Upper lobe of right lung (tissue), 1 donor: Measurements from ENCODE around the gene RBM15B. TPM values are rescaled to one million over a fixed set of nuclear protein-coding genes. Genes with fewer than 3 reads are reported as not detected.

Experiments
- ATAC-seq: fragments of 200-7000 bp; cut with Tn5 transposase; one replicate; pipeline ENCODE4 v1.9.1; 2020; ENCODE audit warnings: mild to moderate bottlenecking, moderate library complexity
- DNase-seq: peaks from one replicate; pipeline ENCODE4 v3.0.0-alpha.2; 2020
- H3K27ac ChIP-seq: fragments of 200-600 bp; one replicate; pipeline ENCODE4 v1.8.0; 2022
- H3K27me3 ChIP-seq: fragments of 200-600 bp; one replicate; pipeline ENCODE4 v1.8.0; 2022; ENCODE audit warnings: mild to moderate bottlenecking
- H3K36me3 ChIP-seq: fragments of 200-600 bp; one replicate; pipeline ENCODE4 v1.8.0; 2022
- H3K4me1 ChIP-seq: fragments of 200-600 bp; one replicate; pipeline ENCODE4 v1.8.0; 2022
- H3K4me3 ChIP-seq: fragments of 200-600 bp; one replicate; pipeline ENCODE4 v1.8.0; 2022; ENCODE audit warnings: mild to moderate bottlenecking
- H3K9me3 ChIP-seq: fragments of 200-600 bp; one replicate; pipeline ENCODE4 v1.8.0; 2022
- CTCF ChIP-seq: fragments of 200-600 bp; IDR thresholded peaks from one replicate; pipeline ENCODE4 v1.8.0; 2022; ENCODE audit warnings: antibody characterized with exemption
- intact Hi-C: fragments of 100-400 bp; cut with DNase I; formaldehyde crosslinking; loops from one replicate; pipeline ENCODE4 v1.11.0; 2022
- total RNA-seq: library from RNA; stranded (reverse); fragmentation: NEBNext Ultra II Directional; extraction: Animal tissue kit (Norgen Biotek cat#: 25700); gene quantifications from one replicate; pipeline ENCODE4 v1.2.1, GENCODE V29; 2021
- donor health status: DM: no; HTN: yes; CAD: no; lungs with severe emphysema.

The RBM15B gene
- total RNA-seq, 1 donor from 2014 or later, result 26.4 TPM

- TF ChIP-seq CTCF, result no peak
- Histone ChIP-seq H3K4me1 (peaks cover 25% of the 10 kb centered on the region), H3K27me3 (no peaks in the 10 kb centered on the region), H3K9me3 (no peaks in the 10 kb centered on the region), H3K27ac (no peak overlapping the region), H3K4me3 (no peak overlapping the region), H3K36me3 (peaks cover 80% of the 10 kb centered on the region)
- no peak for ATAC-seq
- no peak for DNase-seq
- intact Hi-C loops, result no loop called here
Measured at GRCh38 chr3:51395493-51396213, 4.6 kb downstream of the RBM15B start.

DNA sequence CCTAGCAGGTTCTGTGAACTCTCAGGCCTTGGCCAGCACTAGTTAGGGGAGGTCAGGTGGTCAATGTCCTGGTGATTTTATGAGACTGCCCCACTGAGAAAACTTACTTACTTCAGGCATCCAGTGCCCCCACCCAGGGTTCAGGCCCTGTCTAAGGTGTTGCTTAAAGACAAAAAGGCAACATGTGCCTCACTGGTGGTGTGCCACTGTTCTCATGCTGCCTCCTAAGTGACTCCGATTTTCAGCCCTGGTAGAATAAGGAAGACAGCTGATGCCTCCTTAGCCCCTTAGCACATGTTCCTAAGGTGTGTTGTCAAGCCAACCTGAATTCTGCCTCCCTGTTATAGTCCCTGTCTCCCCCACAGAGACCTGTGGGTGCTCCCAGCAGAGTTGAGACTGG is 5.3 kb downstream of the RBM15B start:
- Histone ChIP-seq H3K9me3 (no peaks in the 10 kb centered on the region), H3K36me3 (peaks cover 86% of the 10 kb centered on the region), H3K4me3 (no peak overlapping the region), H3K27ac (no peak overlapping the region), H3K27me3 (no peaks in the 10 kb centered on the region), H3K4me1 (peaks cover 27% of the 10 kb centered on the region)
- TF ChIP-seq CTCF, result no peak
- no peak for DNase-seq
- intact Hi-C loops, result no loop called here
- no peak for ATAC-seq

- no peak for DNase-seq
- no peak for ATAC-seq
- peaks cover 26% of the 10 kb centered on the region for H3K4me1 ChIP-seq
- H3K4me3 ChIP-seq, result no peak overlapping the region
- no peak for TF ChIP-seq CTCF
- H3K36me3 ChIP-seq, result peaks cover 94% of the 10 kb centered on the region
- H3K27me3 ChIP-seq, result no peaks in the 10 kb centered on the region
- no peaks in the 10 kb centered on the region for H3K9me3 ChIP-seq
- intact Hi-C loops, result no loop called here
- H3K27ac ChIP-seq, result no peak overlapping the region
Measured at GRCh38 chr3:51397392-51397791, 6.3 kb downstream of the RBM15B start.

DNA sequence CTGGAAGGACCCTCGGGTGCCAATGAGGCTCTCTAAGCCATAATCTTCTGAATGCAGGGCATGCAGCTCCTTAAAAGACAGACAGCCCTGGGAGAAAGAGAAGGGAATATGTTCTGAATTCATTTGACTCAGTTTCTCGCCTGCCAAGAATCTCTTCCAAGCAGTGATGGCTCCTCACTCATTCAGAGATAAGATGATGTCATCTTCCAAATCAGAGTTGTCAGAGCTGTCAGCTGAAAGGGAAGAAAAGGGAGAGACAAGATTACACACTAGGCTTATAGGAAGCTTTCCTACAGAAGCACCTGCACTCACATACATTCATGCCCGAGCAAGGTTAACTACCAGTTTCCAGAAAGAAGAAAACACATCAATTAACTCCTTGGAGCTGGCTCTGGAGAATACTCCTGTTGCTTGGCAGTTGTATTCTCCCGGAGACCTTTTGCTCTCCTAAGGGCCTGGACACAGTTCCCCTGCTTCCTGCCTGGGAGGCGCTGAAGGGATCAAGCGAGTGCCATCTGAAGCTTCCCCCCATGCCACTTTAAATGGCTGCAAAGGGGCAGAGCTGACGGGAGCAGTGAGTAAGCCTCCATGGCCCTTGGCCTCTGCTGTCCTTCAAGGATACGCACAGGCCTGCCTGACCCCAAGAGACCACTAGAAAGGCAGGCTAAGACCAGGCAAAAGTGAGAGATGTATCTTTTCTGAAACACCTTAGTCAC is 7.7 kb downstream of the RBM15B start:
- H3K4me3 ChIP-seq, result no peak overlapping the region
- H3K4me1 ChIP-seq, result peaks cover 15% of the 10 kb centered on the region
- no peaks in the 10 kb centered on the region for H3K9me3 ChIP-seq
- ATAC-seq (no peak), DNase-seq (no peak)
- H3K27me3 ChIP-seq, result no peaks in the 10 kb centered on the region
- H3K27ac ChIP-seq, result no peak overlapping the region
- peaks cover 88% of the 10 kb centered on the region for H3K36me3 ChIP-seq
- TF ChIP-seq CTCF, result no peak
- intact Hi-C loops, result no loop called here

GRCh38 chr3:51400166-51400565 is 9.1 kb downstream of the RBM15B start:
- Histone ChIP-seq H3K4me3 (no peak overlapping the region), H3K27me3 (no peaks in the 10 kb centered on the region), H3K36me3 (peaks cover 85% of the 10 kb centered on the region), H3K4me1 (peaks cover 7% of the 10 kb centered on the region), H3K9me3 (no peaks in the 10 kb centered on the region), H3K27ac (no peak overlapping the region)
- DNase-seq, result no peak
- peak; percentile 42 for ATAC-seq
- intact Hi-C loops, result no loop called here
- TF ChIP-seq CTCF, result no peak
